Upper lobe of left lung (tissue), 4 donors: ENCODE data around the gene APH1B.

ENCODE experiments used
- CTCF ChIP-seq, 6 experiments: fragments of 450-650 bp in 4 of 6; fragments of 200-600 bp in 2 of 6; sonication (generic) in 2 of 6; IDR thresholded peaks; one replicate each; pipeline ENCODE4 v1.5.1; 2016 to 2019; ENCODE audit warnings: antibody characterized with exemption in 6 of 6
- EP300 ChIP-seq, 4 donors: sonication (generic); formaldehyde crosslinking; IDR thresholded peaks; one replicate each; pipeline ENCODE4 v1.5.1; 2017; ENCODE audit warnings: antibody characterized with exemption in 4 of 4, control low read depth in 2 of 4
- POLR2A ChIP-seq, 4 donors: fragments of 450-650 bp; IDR thresholded peaks; one replicate each; pipeline ENCODE4 v1.5.1; 2016 to 2017; ENCODE audit warnings: antibody characterized with exemption in 4 of 4, mild to moderate bottlenecking in 2 of 4
- POLR2AphosphoS5 ChIP-seq, 2 donors: sonication (generic); formaldehyde crosslinking; IDR thresholded peaks; one replicate each; pipeline ENCODE4 v1.5.1; 2017; ENCODE audit warnings: antibody characterized with exemption in 2 of 2

DNA sequence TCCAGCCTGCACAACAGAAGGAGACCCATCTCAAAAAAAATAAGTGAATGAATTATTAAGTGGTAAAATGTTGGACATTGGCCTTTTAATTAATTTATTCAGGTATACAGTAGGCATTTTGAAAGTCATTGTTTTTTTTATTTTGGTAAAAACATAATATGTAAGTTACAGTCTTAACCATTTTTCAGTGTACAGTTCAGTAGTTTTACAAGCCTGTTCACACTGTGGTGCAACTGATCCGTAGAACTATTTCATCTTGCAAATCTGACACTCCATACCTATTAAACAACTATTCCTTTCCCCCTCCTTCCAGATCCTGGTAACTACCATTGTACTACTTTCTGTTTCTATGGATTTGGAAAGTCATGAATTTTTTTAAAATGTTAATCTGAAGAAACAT, 36.1 kb upstream of the APH1B start:
- TF ChIP-seq POLR2AphosphoS5 (IDR thresholded peaks at IDR 0.05) (no peak), POLR2A (IDR thresholded peaks at IDR 0.05) (no peak), CTCF (IDR thresholded peaks at IDR 0.05) (no peak), EP300 (IDR thresholded peaks at IDR 0.05) (no peak)
